ENCODE results near the gene NCAM1. TPM values are rescaled to one million over a fixed set of nuclear protein-coding genes. Genes with fewer than 3 reads are reported as not detected.
A peak's percentile ranks its signal among the peaks of the same experiment; 100 is the strongest.

Gene NCAM1
- total and polyA plus RNA-seq, 2 of the 13 experiments (the other 11 are each of a cell fraction or from before 2014, with no cell fraction given): 0.05 TPM; not detected in 1

GRCh38 chr11:113184498-113184897 lies 223.3 kb downstream of the NCAM1 start (continued):
- TF ChIP-seq, protein P1, sequence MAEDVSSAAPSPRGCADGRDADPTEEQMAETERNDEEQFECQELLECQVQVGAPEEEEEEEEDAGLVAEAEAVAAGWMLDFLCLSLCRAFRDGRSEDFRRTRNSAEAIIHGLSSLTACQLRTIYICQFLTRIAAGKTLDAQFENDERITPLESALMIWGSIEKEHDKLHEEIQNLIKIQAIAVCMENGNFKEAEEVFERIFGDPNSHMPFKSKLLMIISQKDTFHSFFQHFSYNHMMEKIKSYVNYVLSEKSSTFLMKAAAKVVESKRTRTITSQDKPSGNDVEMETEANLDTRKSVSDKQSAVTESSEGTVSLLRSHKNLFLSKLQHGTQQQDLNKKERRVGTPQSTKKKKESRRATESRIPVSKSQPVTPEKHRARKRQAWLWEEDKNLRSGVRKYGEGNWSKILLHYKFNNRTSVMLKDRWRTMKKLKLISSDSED (CRISPR knock-in tag; IDR thresholded peaks at IDR 0.05): no peak
- TF ChIP-seq TAF15 (IDR thresholded peaks at IDR 0.05; ENCODE audit: low read depth, low read length, poor library complexity, severe bottlenecking): no peak
- TF ChIP-seq ASH2L (IDR thresholded peaks at IDR 0.05; ENCODE audit: insufficient read length, low read depth, low read length): no peak
- TF ChIP-seq TFE3 (CRISPR knock-in tag; IDR thresholded peaks at IDR 0.05): 0 out of 2 replicates have a peak, but pooled peaks have one; percentile 44
- TF ChIP-seq CEBPB (IDR thresholded peaks at IDR 0.05; ENCODE audit: borderline replicate concordance, low read depth, low read length): peak; percentile 86; the same call in 1 of the 2 replicates
- peak; percentile 91 for TF ChIP-seq FOSL2 (CRISPR knock-in tag; IDR thresholded peaks at IDR 0.05)
- no peak for TF ChIP-seq ADNP (CRISPR knock-in tag; IDR thresholded peaks at IDR 0.05)
- TF ChIP-seq ZNF773 (CRISPR knock-in tag; IDR thresholded peaks at IDR 0.05; ENCODE audit: borderline replicate concordance): no peak
- no peak for TF ChIP-seq ZNF276 (CRISPR knock-in tag; IDR thresholded peaks at IDR 0.05; ENCODE audit: low read depth)
- no peak for TF ChIP-seq MIER2 (CRISPR knock-in tag; IDR thresholded peaks at IDR 0.05)
- TF ChIP-seq, protein P2, sequence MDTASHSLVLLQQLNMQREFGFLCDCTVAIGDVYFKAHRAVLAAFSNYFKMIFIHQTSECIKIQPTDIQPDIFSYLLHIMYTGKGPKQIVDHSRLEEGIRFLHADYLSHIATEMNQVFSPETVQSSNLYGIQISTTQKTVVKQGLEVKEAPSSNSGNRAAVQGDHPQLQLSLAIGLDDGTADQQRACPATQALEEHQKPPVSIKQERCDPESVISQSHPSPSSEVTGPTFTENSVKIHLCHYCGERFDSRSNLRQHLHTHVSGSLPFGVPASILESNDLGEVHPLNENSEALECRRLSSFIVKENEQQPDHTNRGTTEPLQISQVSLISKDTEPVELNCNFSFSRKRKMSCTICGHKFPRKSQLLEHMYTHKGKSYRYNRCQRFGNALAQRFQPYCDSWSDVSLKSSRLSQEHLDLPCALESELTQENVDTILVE (CRISPR knock-in tag; IDR thresholded peaks at IDR 0.05): no peak
- TF ChIP-seq THAP9 (CRISPR knock-in tag; IDR thresholded peaks at IDR 0.05; ENCODE audit: borderline replicate concordance): no peak
- no peak for TF ChIP-seq ARNT (IDR thresholded peaks at IDR 0.05)
- TF ChIP-seq ZNF891 (CRISPR knock-in tag; IDR thresholded peaks at IDR 0.05): no peak
- no peak for TF ChIP-seq ZNF282 (IDR thresholded peaks at IDR 0.05; ENCODE audit: partially characterized antibody)
- no peak for TF ChIP-seq ZNF496 (CRISPR knock-in tag; IDR thresholded peaks at IDR 0.05; ENCODE audit: insufficient replicate concordance)
- peak; percentile 34; the same call in 1 of the 2 replicates for TF ChIP-seq USF2 (IDR thresholded peaks at IDR 0.05; ENCODE audit: low read depth, low read length)
- no peak for TF ChIP-seq USF2 (CRISPR knock-in tag; IDR thresholded peaks at IDR 0.05; ENCODE audit: borderline replicate concordance)
- TF ChIP-seq JUND (CRISPR knock-in tag; IDR thresholded peaks at IDR 0.05): 0 out of 2 replicates have a peak, but pooled peaks have one; percentile 46
- TF ChIP-seq ZFP90 (CRISPR knock-in tag; IDR thresholded peaks at IDR 0.05; ENCODE audit: borderline replicate concordance): no peak
